Colonic mucosa (tissue), 4 donors: ENCODE results near the gene APOC1. TPM values are rescaled to one million over a fixed set of nuclear protein-coding genes. Genes with fewer than 3 reads are reported as not detected.
"Not testable (repeated sequence)": the region's sequence is repeated elsewhere in the genome, so short reads cannot be mapped to it uniquely, and the experiment has no call there.

Experiments
- DNase-seq: peaks from one replicate; pipeline ENCODE4 v3.0.0-alpha.2; 2020
- H3K27ac ChIP-seq: fragments of 200-600 bp; one replicate; pipeline ENCODE4 v1.8.0; 2021
- H3K27me3 ChIP-seq: fragments of 200-600 bp; one replicate; pipeline ENCODE4 v1.8.0; 2021
- H3K36me3 ChIP-seq: fragments of 200-600 bp; one replicate; pipeline ENCODE4 v1.8.0; 2021
- H3K4me1 ChIP-seq: fragments of 200-600 bp; one replicate; pipeline ENCODE4 v1.8.0; 2021; ENCODE audit warnings: mild to moderate bottlenecking
- H3K4me3 ChIP-seq: fragments of 200-600 bp; one replicate; pipeline ENCODE4 v1.8.0; 2021
- H3K9ac ChIP-seq, 2 donors: one replicate each; pipeline ENCODE4 v1.7.0; 2013; ENCODE audit warnings: control low read depth in 2 of 2, low read depth in 2 of 2, low read length in 2 of 2
- H3K9me3 ChIP-seq: fragments of 200-600 bp; one replicate; pipeline ENCODE4 v1.8.0; 2021
- intact Hi-C: fragments of 100-400 bp; cut with DNase I; formaldehyde crosslinking; loops from one replicate; pipeline ENCODE4 v1.14.1; 2022
- total RNA-seq, 2 donors: library from RNA; stranded (reverse); fragmentation: NEBNext Ultra II Directional in 1 of 2; extraction: Animal tissue kit (Norgen Biotek cat#: 25700) in 1 of 2; gene quantifications; one replicate each; pipeline ENCODE4 v1.2.1, GENCODE V29; 2021
- TF ChIP-seq, protein P1 (sequence below): fragments of 200-600 bp; IDR thresholded peaks from one replicate; pipeline ENCODE4 v1.8.0; 2022; ENCODE audit warnings: antibody characterized with exemption, mild to moderate bottlenecking
- donor health status: healthy.
- donor health status: DM: no; HTN: no; CAD: no.
- donor health status: DM: no; HTN: no; CAD: no.

The APOC1 gene
- total RNA-seq, 2 donors from 2014 or later, result 10.4 to 19.9 TPM

DNA sequence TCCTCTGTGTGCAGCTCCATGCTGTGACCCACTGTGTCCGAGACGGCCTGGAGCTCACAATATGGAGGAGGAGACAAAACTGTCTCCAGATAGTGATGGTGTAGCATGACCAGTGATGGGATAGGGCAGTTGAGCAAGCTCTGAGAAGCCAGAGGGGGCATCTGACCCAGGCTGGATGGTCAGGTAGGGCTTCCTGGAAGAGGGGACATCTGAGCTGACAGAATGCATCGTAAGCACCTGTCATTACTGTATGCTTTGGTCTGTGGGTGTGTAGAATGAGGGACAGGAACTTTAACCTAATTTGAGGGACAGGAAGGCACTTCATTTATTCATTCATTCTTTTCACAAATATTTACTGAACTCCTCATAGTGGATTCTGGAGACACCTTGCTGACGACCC is 29.8 kb upstream of the APOC1 start:
- TF ChIP-seq, protein P1, sequence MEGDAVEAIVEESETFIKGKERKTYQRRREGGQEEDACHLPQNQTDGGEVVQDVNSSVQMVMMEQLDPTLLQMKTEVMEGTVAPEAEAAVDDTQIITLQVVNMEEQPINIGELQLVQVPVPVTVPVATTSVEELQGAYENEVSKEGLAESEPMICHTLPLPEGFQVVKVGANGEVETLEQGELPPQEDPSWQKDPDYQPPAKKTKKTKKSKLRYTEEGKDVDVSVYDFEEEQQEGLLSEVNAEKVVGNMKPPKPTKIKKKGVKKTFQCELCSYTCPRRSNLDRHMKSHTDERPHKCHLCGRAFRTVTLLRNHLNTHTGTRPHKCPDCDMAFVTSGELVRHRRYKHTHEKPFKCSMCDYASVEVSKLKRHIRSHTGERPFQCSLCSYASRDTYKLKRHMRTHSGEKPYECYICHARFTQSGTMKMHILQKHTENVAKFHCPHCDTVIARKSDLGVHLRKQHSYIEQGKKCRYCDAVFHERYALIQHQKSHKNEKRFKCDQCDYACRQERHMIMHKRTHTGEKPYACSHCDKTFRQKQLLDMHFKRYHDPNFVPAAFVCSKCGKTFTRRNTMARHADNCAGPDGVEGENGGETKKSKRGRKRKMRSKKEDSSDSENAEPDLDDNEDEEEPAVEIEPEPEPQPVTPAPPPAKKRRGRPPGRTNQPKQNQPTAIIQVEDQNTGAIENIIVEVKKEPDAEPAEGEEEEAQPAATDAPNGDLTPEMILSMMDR, result no peak
- H3K4me1 ChIP-seq, result peaks cover under 1% of the 10 kb centered on the region
- H3K27ac ChIP-seq, result no peak overlapping the region
- H3K4me3 ChIP-seq, result no peak overlapping the region
- no peak overlapping the region for H3K9ac ChIP-seq
- DNase-seq, result no peak
- H3K36me3 ChIP-seq, result no peaks in the 10 kb centered on the region
- intact Hi-C loops, result no loop called here
- no peaks in the 10 kb centered on the region for H3K27me3 ChIP-seq
- H3K9me3 ChIP-seq, result no peaks in the 10 kb centered on the region

DNA sequence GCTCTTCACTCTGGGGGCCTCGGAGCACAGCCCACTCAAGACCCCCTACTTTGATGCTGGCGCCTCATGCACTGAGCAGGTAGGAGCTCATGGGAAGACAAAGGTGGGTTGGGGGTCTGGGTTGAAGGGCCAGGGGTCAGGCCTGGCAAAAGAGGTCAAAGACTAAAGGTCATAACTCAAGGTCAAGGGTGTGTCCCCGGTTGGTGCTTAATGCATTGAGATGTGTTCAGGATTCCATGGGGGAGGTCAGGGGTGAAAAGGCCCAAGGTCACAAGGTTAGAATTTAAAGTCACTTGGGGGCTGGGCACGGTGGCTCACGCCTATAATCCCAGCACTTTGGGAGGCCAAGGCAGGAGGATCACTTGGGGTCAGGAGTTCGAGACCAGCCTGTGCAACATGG is 28.3 kb upstream of the APOC1 start:
- Histone ChIP-seq H3K27ac (no peak overlapping the region), H3K27me3 (no peaks in the 10 kb centered on the region), H3K4me1 (peaks cover 5% of the 10 kb centered on the region), H3K9ac (no peak overlapping the region), H3K36me3 (no peaks in the 10 kb centered on the region), H3K4me3 (no peak overlapping the region), H3K9me3 (no peaks in the 10 kb centered on the region)
- intact Hi-C loops, result no loop called here
- DNase-seq, result no peak
- TF ChIP-seq, protein P1, result no peak

DNA sequence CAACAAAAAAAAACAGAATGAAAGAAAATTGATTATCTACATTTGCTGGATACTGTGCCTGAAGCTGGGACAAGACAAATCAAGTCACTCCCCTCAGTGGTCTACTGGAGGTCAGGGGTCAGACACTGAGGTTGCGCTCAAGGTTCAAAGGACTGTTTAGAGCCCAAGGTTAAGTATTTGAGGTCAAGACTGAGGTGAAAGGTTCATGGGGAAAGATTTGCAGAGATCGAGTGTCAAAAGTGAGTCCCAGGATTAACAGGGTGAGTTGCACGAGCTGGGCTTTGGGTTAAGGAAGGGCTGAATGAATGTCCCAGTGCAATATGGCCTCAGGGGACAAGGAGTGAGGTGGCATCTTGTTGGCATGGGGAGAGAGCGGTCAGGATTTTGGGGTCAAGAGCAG is 26.8 kb upstream of the APOC1 start:
- Histone ChIP-seq H3K9me3 (no peaks in the 10 kb centered on the region), H3K27ac (no peak overlapping the region), H3K36me3 (no peaks in the 10 kb centered on the region), H3K4me1 (peaks cover 11% of the 10 kb centered on the region), H3K27me3 (no peaks in the 10 kb centered on the region), H3K4me3 (no peak overlapping the region), H3K9ac (no peak overlapping the region)
- intact Hi-C loops, result no loop called here
- no peak for DNase-seq
- TF ChIP-seq, protein P1, result no peak

DNA sequence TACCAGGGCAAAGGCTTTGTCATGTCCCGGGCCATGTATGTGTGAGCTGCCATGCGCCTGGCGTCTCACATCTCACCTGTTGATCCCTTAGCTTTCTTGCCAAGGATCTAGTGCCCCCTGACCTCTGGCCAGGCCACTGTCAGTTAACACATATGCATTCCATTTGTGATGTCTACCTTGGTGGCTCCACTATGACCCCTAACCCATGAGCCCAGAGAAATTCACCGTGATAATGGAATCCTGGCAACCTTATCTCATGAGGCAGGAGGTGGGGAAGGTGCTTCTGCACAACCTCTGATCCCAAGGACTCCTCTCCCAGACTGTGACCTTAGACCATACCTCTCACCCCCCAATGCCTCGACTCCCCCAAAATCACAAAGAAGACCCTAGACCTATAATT is 26.1 kb upstream of the APOC1 start:
- peaks cover 11% of the 10 kb centered on the region for H3K4me1 ChIP-seq
- DNase-seq, H3K4me3 ChIP-seq, H3K27ac ChIP-seq, H3K36me3 ChIP-seq, H3K27me3 ChIP-seq, intact Hi-C loops, H3K9me3 ChIP-seq, H3K9ac ChIP-seq: not testable (repeated sequence)

DNA sequence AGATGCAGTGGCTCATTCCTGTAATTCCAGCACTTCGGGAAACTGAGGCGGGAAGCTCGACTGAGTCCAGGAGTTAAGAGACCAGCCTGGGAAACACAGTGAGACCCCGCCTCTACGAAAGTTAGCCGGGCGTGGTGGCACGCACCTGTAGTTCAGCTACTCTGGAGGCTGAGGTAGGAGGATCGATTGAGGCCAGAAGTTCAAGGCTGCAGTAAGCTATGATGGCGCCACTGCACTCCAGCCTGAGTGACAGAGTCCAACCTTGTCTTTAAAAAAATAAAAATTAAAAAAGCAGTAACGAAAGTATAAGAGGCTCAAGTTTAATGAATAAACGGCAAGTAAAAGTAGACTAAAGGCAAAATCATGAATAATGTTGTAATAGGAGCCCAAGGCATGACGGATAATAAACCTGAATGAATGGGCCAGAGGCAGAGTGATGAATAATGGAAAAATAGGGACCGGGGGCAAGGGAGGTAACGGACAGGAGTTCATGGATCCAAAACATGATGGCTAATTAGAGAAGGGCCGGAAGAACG is 24.5 kb upstream of the APOC1 start:
- H3K9ac ChIP-seq, result peak overlapping the region; percentile 38 to 46
- no peaks in the 10 kb centered on the region for H3K27me3 ChIP-seq
- peaks cover 10% of the 10 kb centered on the region for H3K36me3 ChIP-seq
- TF ChIP-seq, protein P1, result no peak
- intact Hi-C loops, result no loop called here
- H3K4me3 ChIP-seq, result peak overlapping the region; percentile 33
- no peaks in the 10 kb centered on the region for H3K9me3 ChIP-seq
- peaks cover 11% of the 10 kb centered on the region for H3K4me1 ChIP-seq
- peak overlapping the region; percentile 80 for H3K27ac ChIP-seq
- DNase-seq, result no peak

DNA sequence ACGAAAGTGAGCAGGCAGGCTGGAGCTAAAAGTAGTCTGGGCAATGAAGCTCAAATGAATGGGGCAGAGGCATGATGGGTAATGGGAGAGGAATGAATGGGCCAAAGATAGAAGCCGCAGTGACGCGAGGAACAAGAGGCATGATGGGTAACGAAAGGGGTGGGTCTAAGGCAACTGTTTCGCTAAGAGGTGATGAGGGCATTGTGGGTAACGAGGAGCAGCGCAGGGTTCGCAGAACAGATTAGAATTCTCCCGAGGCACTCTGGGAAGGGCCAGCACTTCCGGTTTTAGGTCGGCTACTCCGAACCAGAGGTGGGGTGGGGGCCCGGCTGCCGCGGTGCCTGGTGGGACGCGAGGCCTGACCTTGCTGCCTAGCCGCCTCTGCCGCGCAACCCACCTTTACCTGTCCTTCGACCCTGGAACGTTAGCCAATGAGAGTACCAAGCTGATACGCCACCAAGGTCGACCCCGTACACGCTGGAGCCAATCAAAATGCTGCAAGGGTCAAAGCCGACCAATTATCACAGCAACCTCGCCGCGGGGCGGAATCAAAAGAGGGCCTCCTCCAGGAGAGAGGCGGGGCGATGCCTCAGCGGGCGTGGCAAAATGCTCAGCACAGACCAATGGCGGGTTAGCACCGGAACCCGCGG is 23.9 kb upstream of the APOC1 start:
- Histone ChIP-seq H3K27me3 (no peaks in the 10 kb centered on the region), H3K36me3 (peaks cover 10% of the 10 kb centered on the region), H3K4me1 (peaks cover 11% of the 10 kb centered on the region), H3K4me3 (peak overlapping the region; percentile 33), H3K27ac (peak overlapping the region; percentile 80), H3K9me3 (no peaks in the 10 kb centered on the region), H3K9ac (peak overlapping the region; percentile 38 to 46)
- intact Hi-C loops, result no loop called here
- TF ChIP-seq, protein P1, result no peak
- DNase-seq, result peak; percentile 100
